ENCODE measurements around the gene PTPRN2.
A peak's percentile ranks its signal among the peaks of the same experiment; 100 is the strongest.

Gene PTPRN2

GRCh38 chr7:158098125-158099030 is 489.2 kb downstream of the PTPRN2 start:
- no peak for DNase-seq

- DNase-seq, result no peak
Measured at GRCh38 chr7:158097453-158098124, 490.0 kb downstream of the PTPRN2 start.

- no peak for DNase-seq
Measured at GRCh38 chr7:158097106-158097452, 490.5 kb downstream of the PTPRN2 start.

DNA sequence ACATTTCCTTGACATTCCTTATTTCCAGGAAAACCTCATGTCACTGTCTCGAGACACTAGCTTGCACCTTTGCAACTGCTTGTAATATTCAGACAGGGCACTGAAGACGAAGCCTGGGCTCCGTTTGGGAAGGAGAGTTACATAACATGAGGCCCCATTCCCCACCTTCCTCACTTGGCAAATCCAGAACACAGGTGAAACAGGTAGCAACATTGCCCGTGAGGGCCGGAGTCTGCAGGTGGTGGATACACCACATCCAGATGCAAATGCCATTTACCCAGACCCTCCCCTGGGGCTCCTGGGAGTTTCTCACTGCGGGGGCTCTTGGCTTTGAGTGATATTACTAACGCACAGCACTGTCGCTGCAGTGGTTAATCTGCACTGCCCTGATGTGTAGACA is 491.0 kb downstream of the PTPRN2 start:
- DNase-seq, result no peak

DNA sequence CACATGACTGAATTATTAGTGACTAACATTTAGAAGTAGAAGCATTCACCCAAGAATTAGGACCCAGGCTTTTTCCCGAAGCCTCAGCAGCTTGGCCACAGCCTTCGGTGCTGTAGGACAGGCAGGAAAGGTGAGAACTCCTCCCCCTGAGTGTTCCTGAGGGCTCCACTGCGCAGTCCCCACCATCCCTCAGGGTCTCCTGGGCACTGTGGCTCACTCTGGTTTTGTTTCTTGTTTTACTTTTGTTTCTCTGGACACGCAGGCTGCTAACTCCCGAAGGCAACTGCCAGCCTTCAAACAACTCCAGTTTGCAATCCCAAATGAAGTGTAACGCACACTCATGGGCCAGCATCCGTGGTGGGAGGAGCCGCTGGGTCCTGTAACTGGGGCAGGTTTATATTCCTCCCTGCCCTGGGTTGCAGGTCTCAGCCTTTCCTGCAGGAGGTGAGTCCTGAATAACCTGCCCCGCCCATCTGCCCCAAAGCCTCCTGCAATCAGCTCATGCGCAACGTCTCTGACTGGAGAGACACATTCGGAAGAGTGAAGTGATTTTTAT is 492.9 kb downstream of the PTPRN2 start:
- peak; percentile 7 for DNase-seq

- no peak for DNase-seq
Measured at GRCh38 chr7:158094046-158094445, 493.6 kb downstream of the PTPRN2 start.

DNA sequence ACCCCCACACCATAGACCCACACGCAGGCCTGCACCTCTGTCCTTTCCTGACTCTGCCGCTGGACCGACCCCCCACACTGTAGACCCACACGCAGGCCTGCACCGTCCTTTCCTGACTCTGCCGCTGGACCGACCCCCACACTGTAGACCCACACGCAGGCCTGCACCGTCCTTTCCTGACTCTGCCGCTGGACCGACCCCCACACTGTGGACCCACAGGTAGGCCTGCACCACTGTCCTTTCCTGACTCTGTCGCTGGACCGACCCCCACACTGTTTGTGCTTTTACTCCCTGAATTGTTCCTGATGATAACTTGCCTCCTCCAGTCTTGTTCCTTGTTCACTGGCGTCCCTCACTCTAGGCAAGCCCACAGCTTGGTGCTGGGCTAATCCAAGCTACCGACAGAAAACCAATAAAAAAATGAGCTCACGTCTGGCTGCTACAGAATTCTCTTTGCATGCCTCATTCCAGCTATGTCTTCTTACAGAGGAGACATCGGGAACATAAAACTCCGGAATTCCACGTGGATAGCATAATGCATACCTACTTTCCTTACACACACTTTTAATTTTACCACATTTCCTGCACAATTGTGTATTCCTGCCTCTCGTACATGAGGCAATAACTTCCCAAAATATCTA is 494.3 kb downstream of the PTPRN2 start:
- DNase-seq, result no peak

- no peak for DNase-seq
Measured at GRCh38 chr7:158087196-158087595, 500.4 kb downstream of the PTPRN2 start.

GRCh38 chr7:158085741-158086695 is 501.6 kb downstream of the PTPRN2 start:
- peak; percentile 72 for DNase-seq

DNA sequence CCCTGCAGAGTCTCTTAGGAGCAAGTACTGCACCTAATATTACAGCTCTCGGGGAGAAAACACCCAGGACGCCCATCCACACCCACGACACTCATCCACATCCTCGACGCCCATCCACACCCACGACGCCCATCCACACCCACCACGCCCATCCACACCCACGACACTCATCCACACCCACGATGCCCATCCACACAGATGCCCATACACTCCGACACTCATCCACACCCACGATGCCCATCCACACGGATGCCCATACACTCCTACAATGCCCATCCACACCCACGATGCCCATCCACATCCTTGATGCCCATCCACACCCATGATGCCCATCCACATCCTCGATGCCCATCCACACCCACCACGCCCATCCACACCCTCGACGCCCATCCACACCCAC is 503.1 kb downstream of the PTPRN2 start:
- no peak for DNase-seq

DNA sequence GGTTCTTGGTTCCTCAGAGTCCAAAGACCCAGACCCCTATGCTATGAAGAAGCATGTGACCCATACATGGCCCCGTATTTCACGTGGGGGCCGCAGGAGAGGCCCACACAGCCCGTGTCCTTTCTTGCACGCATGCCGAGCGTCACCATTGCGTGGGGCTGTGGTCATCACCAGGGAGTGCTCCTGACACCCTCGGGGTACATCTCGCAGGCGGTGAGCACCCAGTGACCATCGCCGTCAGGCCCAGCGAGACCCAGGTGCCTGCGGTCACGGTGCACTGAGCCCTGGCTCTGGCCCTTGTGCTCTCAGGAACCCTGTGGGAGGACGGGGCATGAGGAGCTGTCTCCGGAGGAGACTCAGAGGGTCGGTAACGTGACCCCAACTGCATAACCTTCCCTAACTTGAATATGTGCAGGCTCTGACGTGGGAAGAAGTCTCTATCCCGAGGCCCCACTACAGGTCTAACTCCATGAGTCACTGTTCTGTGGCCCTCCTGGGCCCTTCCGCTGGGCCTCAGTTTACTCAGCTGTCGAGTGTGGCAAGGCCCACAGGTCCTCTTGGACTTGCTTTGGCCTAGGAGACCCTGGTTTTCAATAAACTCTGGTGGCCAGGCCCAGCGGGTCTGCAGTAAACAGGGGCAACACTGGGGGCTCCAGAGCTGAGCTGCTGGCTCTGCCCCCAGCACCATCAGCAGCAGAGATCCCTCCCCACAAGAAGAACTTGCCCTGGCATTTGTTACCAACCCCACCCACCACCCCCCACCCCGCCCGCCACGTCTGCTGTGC is 503.9 kb downstream of the PTPRN2 start:
- DNase-seq, result no peak

DNA sequence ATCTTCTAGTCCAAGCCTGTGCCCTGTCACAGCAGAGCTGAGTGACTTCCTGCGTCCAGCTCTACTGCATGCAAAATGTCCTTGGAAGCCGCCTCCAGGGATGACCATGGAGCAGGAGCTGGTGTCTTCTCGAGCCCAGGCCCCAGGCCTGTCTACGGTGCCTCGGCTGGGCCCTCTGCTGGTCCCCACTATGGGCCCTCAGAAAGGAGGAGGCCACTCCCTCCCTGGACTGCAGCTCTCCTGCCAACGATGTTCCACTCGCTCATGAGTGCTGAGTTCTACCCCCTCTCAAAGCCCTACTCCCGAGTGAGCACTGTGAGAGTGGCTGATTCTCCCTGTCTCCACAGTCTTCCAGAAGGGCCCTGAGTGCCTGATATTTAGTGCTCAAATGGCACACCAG is 504.9 kb downstream of the PTPRN2 start:
- no peak for DNase-seq

DNA sequence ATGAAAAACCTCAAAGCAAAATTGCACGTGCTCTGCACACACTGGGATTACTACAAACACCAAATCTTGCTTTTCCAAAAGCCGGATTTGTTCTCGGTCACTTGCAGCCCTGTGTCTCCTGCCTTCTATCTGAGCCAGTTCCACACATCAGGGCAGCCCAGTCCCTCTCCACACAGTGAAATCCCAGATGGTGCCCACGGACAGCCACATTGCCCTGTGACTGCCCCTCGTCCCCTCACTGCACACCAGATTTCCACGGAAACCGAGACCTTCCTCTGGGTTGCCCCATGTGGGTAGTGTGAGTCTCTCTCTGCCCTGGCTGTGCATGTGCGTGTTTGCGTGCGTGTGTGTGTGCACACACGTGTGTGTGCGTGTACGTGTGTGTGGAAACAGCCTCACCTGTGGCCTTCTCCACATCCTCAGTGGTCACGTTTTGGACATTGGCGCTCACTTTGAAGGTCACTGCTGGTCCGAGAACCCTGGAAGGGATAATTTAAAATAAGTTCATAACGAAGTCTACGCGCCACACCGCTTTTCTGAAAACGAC is 506.7 kb downstream of the PTPRN2 start:
- DNase-seq, result no peak

DNA sequence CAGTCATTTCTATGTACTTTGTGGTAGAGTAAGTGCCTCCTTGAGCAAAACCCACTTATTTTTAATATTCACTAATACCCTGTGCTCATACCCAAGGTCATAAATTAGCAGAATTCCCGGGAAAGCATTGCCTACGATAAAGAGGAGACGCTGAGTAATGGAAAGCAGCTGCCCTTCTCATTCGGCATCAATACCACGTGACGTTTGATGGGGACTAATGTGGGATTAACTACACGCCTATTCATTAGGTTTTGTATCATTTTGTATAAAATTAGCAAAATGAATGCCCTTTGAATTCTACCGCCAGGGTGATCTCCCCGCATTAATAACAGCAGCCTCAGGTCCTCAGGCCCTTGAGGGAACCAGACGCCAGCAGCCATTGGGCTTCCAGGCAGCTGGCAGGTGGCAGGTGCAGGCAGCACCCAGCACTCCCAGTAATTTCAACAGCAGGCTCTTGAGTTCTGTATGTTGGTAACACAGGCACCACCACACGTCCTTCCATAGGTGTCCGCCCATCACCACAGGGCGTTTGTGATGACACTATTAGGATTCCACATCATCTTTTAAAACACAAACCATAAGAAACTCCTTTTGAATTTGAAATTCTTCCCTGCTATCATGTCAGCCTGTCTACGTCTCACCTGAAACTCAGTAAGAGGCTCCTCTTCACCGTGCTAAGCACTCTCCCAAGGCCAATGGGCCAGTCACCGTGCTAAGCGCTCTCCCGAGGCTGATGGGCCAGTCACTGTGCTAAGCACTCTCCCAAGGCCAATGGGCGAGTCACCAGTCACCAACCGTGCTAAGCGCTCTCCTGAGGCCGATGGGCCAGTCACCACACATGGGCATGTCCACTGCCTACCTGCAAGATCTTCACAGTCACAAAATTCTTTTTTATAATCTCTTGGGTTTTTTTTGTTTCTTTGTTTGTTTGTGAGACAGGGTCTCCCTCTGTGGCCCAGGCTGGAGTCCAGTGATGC is 509.4 kb downstream of the PTPRN2 start:
- DNase-seq, result peak; percentile 96

- peak; percentile 84 for DNase-seq
Measured at GRCh38 chr7:158077151-158077840, 510.3 kb downstream of the PTPRN2 start.

DNA sequence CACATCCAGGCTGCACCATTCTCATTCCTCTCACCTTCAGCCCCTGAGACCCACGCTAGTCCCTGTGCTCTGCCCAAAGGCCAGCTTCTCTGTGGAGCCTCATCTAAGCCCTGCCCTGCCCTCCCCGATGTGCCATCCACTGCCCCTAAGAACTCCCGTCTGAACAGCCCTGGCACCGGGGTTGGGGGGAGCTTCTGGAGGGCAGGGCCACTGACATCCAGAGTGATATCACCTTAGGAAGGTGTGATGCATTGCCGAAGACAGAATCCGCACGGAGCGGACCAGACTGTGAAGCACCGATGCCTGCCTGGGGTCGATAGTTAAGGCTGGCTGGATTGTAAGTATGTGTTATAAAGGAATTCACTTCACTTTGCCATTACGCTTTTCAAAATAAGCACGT is 511.0 kb downstream of the PTPRN2 start:
- peak; percentile 37 for DNase-seq

DNA sequence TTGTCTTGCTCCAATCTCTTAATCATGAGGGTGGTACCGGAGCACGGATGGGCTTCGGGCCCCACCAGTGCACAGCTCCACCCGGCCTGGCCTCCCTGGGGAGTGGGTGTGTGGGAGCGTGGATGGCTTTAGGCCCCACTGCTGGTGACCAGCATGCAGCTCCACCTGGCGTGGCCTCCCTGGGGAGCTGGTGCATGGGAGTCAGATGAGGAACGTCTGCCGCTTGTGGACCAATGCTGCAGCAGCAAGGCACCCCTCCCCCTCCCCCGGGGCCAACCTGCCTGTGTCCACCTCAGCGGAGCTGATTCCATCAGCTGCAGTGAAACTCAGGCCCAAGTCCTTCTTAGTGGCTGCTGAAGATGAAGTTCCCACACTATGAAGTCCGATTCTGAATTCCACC is 511.4 kb downstream of the PTPRN2 start:
- no peak for DNase-seq

DNA sequence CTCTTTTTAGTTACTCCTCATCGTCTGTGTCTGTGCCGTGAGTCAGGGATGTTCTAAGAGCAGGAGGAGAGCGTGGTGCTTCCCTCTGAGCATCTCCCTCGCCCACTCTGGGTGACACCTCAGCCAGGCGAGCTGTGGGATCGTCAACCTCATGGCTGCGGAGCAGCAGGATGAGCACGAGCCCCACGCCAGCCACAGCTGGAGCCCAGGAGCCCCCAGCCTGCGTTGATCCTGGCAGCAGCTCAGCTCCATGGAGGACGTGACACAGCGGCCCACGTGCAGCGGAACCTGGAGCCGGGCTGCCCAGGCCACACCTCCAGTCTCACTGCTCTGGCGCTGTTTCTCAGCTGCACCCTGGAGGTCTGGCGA is 512.0 kb downstream of the PTPRN2 start:
- DNase-seq, result no peak

GRCh38 chr7:158074896-158075632 is 512.6 kb downstream of the PTPRN2 start:
- peak; percentile 85 for DNase-seq
